ENCODE measurements around the gene SLC35C1.
"Not testable (repeated sequence)": the region's sequence is repeated elsewhere in the genome, so short reads cannot be mapped to it uniquely, and the experiment has no call there.

GRCh38 chr11:45840251-45840650 is 35.3 kb downstream of the SLC35C1 start:
- TF ChIP-seq CTCF (conservative IDR thresholded peaks at IDR 0.05); ZFX (IDR thresholded peaks at IDR 0.05): not testable (repeated sequence)

All from C4-2B (cell line).